ENCODE measurements around the gene NAPG.

GRCh38 chr18:10499230-10499629 lies 26.6 kb upstream of the NAPG start:
- TF ChIP-seq POLR2AphosphoS5 (IDR thresholded peaks at IDR 0.05; ENCODE audit: insufficient read depth in 1 of 2, low read depth in 1 of 2), result no peak
- TF ChIP-seq CTCF (IDR thresholded peaks at IDR 0.05), result no peak
